GM19372 (cell line): ENCODE data around the gene ATG13.
"Not testable (repeated sequence)": the region's sequence is repeated elsewhere in the genome, so short reads cannot be mapped to it uniquely, and the experiment has no call there.

Source experiments
- ATAC-seq: cut with Tn5 transposase; IDR thresholded peaks from one replicate; pipeline ENCODE4 v1.9.1; 2021; ENCODE audit warnings: mild to moderate bottlenecking, low read depth, moderate library complexity; ENCODE audit not compliant: unreplicated experiment

ATG13 gene

GRCh38 chr11:46617134-46617971, at the start of gene ATG13, which contains the start of gene HARBI1:
Gene ATG13 (plus strand): TSS chr11:46617553. CDS start chr11:46644292, 26,739 bp downstream.
Gene HARBI1 (minus strand): TSS chr11:46617227. CDS start chr11:46616237, 990 bp downstream.
- ATAC-seq, result peak; percentile 96

GRCh38 chr11:46570790-46571398, 46.5 kb upstream of the ATG13 start:
- ATAC-seq, result no peak

DNA sequence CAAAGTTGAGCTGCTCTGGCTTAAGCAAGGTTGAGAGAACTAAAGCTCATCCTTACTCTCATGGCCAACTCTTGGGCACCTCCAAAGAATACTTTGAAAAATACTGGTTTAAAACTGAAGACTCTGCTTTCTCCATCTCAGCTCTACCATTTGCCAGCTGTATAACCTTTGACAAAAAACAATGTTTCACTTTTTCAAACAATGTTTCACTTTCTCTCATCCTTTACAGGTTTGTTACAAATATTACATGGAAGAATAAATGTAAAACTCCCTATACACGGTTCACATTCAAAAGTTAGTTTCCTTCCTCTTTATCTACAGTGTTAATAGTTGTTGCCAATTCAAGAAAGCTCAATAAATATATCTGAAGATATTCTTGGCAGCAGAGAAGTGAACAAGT, 42.7 kb upstream of the ATG13 start:
- ATAC-seq, result no peak

DNA sequence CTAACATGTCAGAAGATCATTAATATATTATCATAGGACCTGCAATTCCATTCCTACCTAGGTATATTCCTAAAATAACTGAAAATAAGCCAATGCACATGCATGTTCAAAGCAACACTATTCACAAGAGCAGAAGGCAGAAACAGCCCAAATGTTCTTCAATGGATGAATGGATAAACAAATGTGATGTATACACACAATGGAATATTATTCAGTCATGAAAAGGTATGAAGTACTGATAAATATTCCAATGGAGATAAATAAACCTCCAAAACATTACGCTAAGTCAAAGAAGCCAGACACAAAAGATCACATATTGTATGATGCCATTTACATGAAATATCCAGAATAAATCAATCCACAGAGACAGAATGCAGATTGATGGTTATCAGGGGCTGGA, 40.3 kb upstream of the ATG13 start:
- no peak for ATAC-seq

DNA sequence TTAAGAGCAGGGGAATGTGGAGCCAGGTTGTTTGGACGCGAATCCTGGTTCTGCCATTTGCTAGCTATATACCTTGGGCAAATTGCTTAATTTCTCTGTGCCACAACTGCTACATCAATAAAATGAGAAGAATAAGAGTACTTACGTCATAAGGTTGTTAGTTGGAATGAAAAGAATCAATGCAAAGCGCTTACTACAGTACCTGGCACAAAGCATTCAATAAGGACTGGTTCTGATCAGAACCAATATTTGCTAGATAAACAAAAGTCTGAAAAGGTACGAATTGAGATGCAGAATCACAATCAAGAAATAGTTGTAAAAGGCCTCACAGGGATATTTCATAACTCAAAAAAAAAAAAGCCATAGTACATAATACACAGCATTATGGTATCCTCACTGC, 34.8 kb upstream of the ATG13 start:
- no peak for ATAC-seq

DNA sequence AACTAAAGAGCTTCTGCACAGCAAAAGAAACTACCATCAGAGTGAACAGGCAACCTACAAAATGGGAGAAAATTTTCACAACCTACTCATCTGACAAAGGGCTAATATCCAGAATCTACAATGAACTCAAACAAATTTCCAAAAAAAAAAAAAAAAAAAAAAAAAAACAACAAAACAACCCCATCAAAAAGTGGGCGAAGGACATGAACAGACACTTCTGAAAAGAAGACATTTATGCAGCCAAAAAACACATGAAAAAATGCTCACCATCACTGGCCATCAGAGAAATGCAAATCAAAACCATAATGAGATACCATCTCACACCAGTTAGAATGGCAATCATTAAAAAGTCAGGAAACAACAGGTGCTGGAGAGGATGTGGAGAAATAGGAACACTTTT, 33.8 kb upstream of the ATG13 start:
- not testable (repeated sequence) for ATAC-seq

DNA sequence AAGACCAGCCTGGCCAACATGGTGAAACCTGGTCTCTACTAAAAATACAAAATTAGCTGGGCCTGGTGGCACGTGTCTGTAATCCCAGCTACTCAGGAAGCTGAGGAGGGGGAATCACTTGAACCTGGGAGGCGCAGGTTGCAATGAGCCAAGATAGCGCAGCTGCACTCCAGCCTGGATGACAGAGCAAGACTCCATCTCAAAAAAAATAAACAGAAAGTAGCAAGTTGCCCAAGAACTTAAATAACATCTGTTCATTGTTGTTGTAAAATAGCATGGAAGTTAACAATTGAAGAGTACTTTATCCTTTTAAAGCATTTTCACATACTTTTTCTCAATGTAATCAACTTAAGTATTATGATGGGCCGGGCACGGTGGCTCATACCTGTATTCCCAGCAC, 29.2 kb upstream of the ATG13 start:
- no peak for ATAC-seq

DNA sequence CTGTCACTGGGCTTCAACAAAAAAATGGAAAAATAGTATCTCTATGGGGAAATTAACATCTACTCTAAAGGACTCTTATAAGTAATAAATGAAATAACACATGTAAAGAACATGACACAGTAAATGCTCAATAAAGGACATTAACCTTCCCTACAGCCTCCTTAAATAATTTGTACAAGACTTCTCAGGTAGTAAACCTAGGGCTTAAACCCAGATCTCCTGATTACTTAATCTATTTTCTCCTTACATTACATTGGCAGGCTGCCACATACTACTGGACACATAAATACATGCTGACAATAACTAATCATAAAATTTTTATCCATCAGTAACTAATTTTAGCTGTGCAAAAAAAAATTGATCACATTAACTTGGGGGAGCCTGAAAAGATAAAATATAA, 28.4 kb upstream of the ATG13 start:
- ATAC-seq, result no peak

- ATAC-seq, result no peak
These were observed 26.4 kb upstream of the ATG13 start for GRCh38 chr11:46590740-46591605.

GRCh38 chr11:46593550-46594373, 23.6 kb upstream of the ATG13 start, which contains the start of gene AMBRA1:
Gene AMBRA1 (minus strand): TSS chr11:46594023. CDS start chr11:46548380, 45,643 bp downstream.
- ATAC-seq, result peak; percentile 77

GRCh38 chr11:46594374-46594700, 23.0 kb upstream of the ATG13 start:
- ATAC-seq, result no peak

- ATAC-seq, result no peak
These were observed 22.6 kb upstream of the ATG13 start for GRCh38 chr11:46594785-46595184.

DNA sequence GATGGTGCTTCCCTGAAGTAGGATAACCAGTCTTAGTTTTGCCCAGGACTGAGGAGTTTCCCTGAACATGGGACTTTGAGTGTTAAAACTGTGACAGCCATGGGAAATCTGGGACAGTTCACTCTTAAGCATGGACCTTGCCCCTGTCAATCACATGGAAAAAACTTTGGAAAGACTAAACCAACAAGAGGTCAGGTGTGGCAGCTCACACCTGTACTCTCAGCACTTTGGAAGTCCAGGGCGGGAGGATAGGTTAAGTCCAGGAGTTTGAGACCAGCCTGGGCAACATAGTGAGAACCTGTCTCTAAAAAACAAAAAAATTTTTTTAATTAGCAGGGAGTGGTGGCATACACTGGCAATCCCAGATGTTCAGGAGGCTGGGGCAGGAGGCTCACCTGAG, 20.2 kb upstream of the ATG13 start:
- ATAC-seq, result no peak

DNA sequence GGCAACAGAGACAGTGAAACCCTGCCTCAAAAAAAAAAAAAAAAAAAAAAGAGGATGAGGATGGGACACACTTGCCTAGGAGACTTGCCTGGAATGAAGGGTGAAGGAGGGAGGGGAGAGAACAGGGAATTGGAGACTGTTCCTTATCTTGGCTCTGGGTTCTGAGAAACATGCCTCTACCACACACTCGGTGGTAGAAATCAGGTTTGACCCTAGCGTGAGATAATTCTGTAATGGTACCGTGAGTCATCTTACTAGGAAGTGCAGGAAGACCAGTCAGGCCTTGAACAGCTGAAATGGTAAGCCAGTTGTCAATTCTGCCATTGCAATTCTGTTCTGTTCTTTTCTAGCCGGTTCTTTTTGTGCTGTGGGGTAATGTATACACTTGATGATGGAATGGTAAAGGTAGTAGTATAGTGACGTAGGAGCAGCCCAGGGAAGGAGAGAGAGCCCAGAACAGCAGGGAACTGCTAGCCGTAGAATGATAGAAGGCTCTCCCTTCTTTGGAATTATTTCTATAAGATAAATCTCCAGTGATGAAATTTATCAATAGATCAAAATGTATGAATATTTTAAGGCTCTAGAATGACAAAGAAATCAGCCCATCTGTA, 19.6 kb upstream of the ATG13 start:
- ATAC-seq, result no peak

DNA sequence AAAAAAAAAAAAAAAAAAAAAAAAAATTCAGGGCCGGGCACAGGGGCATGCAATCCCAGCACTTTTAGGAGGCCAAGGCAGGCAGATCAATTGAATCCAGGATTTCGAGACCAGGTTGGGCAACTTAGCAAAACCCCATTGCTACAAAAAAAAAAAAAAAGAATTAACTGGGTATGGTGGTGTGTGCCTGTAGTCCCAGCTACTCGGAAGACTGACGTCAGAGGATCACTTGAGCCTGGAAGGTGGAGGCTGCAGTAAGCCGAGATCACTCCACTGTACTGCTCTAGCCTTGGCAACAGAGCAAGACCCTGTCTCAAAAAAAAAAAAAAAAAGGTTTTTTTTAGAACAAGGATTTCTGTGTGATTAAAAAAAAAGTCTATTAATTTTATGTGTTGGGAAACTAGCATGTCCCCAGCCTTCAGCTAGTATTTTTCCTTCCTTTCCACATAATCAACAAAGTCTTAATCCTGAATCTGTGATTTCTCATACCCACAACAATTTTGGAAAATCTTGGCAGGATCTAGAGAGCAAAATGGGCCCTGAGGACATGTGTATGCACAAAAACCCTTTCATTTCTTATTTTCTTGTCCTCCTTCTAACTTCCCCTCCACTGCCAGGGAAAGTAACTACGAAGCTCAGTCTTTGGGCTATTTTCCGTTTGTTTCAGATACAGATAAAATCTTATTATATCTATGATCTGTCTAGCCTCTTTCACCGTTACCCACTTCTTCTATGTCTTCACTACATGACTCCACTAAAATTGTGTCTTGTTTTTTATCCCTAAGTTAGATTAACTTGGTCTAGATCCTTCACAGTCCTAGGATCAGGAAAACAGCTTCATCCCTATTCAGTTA, 17.8 kb upstream of the ATG13 start:
- no peak for ATAC-seq

DNA sequence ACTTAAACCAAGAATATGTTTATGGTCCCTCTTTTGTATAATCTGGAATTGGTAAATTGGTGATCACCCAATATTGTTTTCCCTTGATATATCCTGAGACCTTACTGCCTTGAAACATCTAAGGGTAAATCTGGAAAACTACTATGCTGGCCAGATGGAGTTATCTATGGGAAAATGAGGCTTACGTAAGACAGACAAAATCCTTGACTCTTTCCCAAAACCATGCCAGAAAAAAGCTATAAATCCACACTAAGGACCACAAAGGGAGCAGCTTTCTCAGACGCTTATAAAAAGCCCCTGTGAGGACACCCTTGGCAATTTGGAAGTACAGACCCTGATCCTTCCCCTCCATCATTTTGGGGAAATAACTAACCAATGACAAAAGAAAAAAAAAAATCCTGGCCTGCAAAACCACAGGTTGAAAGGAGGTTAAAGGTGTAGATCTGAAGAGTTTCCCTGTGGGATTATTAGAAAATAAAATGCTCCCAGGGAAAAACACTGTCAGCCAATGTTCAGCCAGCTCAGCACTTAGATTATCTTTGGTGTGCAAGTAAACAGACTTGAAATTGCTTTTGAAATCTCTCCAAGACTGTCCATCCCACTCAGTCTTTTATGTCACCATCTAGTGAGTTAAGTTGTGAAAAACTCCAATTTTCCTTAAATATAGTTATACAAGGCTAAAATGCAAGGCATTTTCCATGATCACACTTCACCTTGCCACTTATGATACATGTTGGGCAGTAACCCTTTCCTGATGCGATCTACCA, 17.0 kb upstream of the ATG13 start:
- no peak for ATAC-seq

DNA sequence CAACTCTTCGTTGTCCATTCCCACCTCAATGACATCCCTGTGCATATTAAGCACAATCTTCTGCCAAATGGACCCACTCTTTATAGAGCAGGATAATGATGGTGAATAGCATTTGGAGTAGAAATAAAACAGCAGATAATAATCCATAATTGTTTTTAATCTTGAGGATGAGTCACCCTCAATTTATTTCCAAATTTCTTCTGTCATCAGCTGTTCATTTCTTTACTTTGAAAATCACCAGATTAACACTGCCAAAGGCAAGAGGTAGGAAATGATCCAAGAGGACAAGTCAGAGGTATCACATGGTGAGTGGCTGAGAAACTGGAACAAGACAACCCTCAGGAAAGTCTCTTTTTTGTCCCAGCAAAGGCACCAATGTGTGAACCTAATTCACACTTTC, 16.2 kb upstream of the ATG13 start:
- no peak for ATAC-seq

DNA sequence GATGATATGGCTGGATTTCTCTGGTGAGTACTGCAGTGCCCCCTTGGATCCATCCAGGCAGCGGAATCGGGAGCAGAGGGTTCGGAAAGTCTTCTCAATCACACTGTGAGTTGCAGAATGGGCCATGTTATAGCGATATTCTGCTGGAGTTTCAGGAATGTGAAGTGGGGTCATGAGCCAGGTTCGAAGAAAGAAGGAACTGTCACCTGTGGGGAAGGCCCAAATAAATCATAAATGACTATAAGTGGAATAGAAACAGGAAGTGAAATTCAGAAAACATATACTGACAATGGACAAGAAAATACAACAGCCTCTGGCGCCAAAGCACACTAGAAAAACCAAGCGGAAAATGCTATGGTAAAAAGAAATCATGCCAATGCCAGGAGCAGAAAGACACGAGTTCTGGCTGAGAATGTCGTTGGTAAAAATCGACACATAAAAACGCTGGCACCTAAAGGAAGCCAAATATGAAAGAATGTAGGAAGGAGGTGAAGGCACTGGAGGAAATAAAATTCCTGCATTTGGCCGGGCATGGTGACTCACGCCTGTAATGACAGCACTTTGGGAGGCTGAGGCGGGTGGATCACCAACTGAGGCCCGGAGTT, 13.5 kb upstream of the ATG13 start:
- ATAC-seq, result no peak
